DOHH2 (cell line): Measurements from ENCODE around the gene BLM.

Experiments
- CTCF ChIP-seq: fragments of 200-600 bp; sonication (generic); IDR thresholded peaks from one replicate; pipeline ENCODE4 v1.5.1; 2014; ENCODE audit warnings: antibody characterized with exemption, mild to moderate bottlenecking, low read depth, low read length; ENCODE audit not compliant: poor library complexity, severe bottlenecking
- EZH2phosphoT487 ChIP-seq: fragments of 200-600 bp; sonication (generic); IDR thresholded peaks from 2 replicates; pipeline ENCODE4 v1.6.1; 2017; ENCODE audit warnings: borderline replicate concordance, mild to moderate bottlenecking, antibody characterized with exemption, low read length, moderate library complexity, mixed read lengths

- TF ChIP-seq CTCF (no peak), EZH2phosphoT487 (no peak)
Observed at GRCh38 chr15:90857337-90857736, 140.2 kb downstream of the BLM start.
